Measurements from ENCODE around the gene SLC31A2.

SLC31A2 gene

GRCh38 chr9:113151696-113152630, 1.2 kb downstream of the SLC31A2 start:
- DNase-seq: peak in 1 of 2 donors; percentile 48

- peak in 1 of 2 donors; percentile 8 for DNase-seq
Observed at GRCh38 chr9:113152699-113153098, 1.9 kb downstream of the SLC31A2 start.

GRCh38 chr9:113153599-113153998, 2.8 kb downstream of the SLC31A2 start:
- DNase-seq: no peak

- DNase-seq: peak in 1 of 2 donors; percentile 56
Observed at GRCh38 chr9:113154471-113154870, 3.7 kb downstream of the SLC31A2 start.

- no peak for DNase-seq
Observed at GRCh38 chr9:113154946-113155345, 4.1 kb downstream of the SLC31A2 start.

- peak; percentile 27 to 40 for DNase-seq
Observed at GRCh38 chr9:113155911-113156588, 5.2 kb downstream of the SLC31A2 start.

GRCh38 chr9:113156880-113157279, 6.1 kb downstream of the SLC31A2 start:
- DNase-seq: no peak

- no peak for DNase-seq
Observed at GRCh38 chr9:113158446-113158845, 7.6 kb downstream of the SLC31A2 start.

- no peak for DNase-seq
Observed at GRCh38 chr9:113160571-113160970, 9.8 kb downstream of the SLC31A2 start.

GRCh38 chr9:113163001-113163400, 12.2 kb downstream of the SLC31A2 start:
- DNase-seq: no peak

- no peak for DNase-seq
Observed at GRCh38 chr9:113164536-113165300, 13.9 kb downstream of the SLC31A2 start.

GRCh38 chr9:113166039-113166438, 15.2 kb downstream of the SLC31A2 start:
- no peak for DNase-seq

GRCh38 chr9:113168809-113169208, 18.0 kb downstream of the SLC31A2 start:
- DNase-seq: no peak

- DNase-seq: no peak
Observed at GRCh38 chr9:113173341-113173740, 22.5 kb downstream of the SLC31A2 start.

- DNase-seq: no peak
Observed at GRCh38 chr9:113176803-113177202, 26.0 kb downstream of the SLC31A2 start.

- no peak for DNase-seq
Observed at GRCh38 chr9:113177251-113177650, 26.4 kb downstream of the SLC31A2 start.

GRCh38 chr9:113178087-113178486, 27.3 kb downstream of the SLC31A2 start:
- DNase-seq: no peak

- DNase-seq: no peak
Observed at GRCh38 chr9:113179839-113180238, 29.0 kb downstream of the SLC31A2 start.

- DNase-seq: no peak
Observed at GRCh38 chr9:113181165-113181564, 30.4 kb downstream of the SLC31A2 start.

GRCh38 chr9:113183956-113184488, 33.2 kb downstream of the SLC31A2 start:
- DNase-seq: no peak

GRCh38 chr9:113184539-113184938, 33.7 kb downstream of the SLC31A2 start:
- no peak for DNase-seq

- DNase-seq: no peak
Observed at GRCh38 chr9:113185271-113185670, 34.5 kb downstream of the SLC31A2 start.
